DMS53 treated with DMSO at 0.1 percent for 48 hours (cell line): ENCODE data around the gene GAS7.
"Not testable (repeated sequence)": the region's sequence is repeated elsewhere in the genome, so short reads cannot be mapped to it uniquely, and the experiment has no call there.

ENCODE experiments used
- DNase-seq: peaks from one replicate; lab custom pipeline; 2025; ENCODE audit not compliant: unreplicated experiment; lab: John Stamatoyannopoulos, UW

Gene GAS7

DNA sequence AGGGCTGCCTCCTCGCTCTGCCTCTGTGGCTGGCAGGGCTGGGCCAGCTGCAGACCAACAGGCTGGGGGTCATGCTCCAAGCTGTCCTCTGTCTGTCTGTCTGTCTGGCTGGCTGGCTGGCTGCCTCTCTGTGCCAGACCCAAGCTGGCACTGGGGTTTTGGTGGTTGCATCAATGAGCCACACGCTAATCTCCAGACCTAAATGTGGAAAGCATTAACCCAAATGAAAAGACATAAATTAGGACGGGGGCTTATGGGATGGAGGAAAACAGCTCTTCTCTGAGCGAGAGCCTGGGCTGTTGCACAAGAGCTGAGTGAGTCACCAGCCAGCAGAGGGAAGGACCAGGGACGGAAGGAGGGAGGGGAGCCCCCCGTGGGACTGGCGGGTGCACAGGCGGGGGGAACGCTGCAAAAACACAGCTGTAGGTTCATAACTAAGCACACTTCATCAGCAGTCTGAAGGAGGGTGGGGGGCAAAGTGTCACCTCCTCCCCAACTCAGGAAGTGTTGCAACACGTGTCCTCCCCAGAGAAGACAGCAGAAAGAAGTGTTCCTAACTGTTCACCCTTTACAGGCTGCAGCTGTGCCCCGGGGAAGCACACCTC, 83.4 kb downstream of the GAS7 start:
- no peak for DNase-seq

DNA sequence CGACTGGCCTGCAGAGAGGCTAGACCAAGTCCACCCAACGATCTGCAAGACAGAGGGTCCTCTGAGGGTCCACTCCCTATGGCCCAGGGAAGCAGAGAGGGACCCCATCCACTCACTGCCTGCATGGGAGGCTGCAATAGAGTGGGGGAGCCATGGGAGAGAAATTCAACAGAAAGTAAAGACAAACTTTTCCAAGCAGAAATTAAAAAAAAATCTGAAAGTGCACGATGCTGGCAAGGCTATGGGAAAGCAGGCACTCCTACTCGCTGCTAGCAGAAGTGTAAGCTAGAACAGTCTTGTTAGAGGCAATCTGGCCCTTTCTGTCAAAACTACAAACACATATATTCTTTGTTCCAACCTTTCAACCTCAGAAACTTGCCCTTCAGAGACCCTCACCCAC, 85.4 kb downstream of the GAS7 start:
- no peak for DNase-seq

DNA sequence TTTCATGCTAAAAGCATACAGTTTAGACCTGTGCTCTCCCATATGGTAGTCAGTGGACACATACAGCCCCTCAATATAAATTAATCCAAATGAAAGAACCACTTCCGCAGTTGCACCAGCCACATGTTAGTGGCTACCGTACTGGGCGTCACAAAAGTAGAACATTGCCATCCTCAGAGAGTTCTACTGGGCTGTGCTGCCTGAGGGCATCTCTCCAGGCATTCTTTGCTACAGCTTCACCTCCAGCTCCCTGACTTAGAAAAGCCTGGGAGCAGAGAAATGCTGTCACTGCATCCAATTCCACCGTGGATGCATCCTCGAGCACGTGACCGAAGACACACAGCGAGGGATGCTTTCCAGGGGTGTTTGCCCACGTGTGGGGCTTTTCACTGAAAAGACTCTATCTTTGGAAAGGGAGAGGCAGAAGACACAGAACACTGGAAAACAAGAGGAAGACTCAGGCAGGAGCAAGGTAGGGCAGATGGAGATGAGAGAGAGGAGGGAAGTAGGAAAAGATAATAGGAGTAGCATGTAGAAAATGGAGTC, 86.4 kb downstream of the GAS7 start:
- no peak for DNase-seq

DNA sequence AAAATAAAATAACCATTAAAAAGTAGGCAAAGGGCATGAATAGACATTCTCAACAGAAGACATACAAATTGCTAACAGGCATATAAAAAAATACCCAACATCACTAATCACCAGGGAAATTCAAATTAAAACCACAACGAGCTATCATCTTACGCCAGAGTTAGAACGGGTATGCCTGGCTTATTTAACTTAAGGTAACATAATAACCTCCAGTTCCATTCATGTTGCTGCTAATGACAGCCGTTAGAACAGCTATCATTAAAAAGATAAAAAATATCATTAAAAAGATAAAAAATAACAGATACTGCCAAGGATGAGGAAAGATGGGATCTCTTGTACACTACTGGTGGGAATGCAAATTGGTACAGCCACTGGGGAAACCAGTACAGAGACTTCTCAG, 89.3 kb downstream of the GAS7 start:
- DNase-seq: no peak

DNA sequence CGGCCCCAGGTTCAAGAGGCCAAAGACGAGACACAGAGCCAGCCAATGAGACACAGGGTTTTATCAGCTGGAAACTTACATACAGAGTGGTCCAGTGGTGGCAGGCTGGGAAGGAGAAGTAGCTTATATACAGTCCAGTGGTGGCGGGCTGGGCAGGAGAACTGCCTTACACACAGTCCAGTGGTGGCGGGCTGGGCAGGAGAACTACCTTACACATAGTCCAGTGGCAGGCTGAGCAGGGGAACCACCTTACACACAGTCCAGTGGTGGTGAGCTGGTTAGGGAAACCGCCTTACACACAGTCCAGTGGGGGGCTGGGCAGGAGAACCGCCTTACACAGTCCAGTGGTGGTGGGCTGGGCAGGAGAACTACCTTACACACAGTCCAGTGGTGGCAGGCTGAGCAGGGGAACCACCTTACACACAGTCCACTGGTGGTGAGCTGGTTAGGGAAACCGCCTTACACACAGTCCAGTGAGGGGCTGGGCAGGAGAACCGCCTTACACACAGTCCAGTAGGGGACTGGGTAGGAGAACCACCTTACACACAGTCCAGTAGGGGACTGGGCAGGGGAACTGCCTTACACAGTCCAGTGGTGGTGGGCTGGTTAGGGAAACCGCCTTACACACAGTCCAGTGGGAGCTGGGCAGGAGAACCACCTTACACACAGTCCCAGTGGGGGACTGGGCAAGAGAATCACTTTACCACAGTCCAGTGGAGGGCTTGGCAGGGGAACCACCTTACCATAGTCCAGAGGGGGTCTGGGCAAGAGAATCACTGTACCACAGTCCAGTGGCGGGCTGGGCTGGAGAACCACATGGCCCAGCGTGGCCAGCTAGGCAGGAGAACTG, 90.9 kb downstream of the GAS7 start:
- DNase-seq: no peak

DNA sequence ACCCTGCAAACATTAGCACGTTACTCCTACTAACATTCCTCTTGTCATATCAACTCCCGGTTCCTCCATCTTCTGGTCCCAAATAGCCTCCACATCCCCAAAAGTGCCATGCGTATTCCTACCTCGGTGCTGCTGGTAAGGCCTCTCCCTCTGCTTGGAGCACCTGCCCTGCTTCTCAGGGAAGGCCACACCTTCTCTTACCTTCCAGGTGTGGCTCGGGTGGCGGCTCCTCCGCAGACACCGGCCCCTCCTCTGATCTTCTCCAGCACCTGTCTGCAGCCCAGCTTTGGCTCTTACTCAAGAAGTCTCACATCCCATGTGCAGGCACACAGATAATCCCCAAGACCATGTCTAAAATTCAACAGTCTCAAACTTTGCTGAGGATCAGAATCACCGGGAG, 92.3 kb downstream of the GAS7 start:
- DNase-seq: no peak

DNA sequence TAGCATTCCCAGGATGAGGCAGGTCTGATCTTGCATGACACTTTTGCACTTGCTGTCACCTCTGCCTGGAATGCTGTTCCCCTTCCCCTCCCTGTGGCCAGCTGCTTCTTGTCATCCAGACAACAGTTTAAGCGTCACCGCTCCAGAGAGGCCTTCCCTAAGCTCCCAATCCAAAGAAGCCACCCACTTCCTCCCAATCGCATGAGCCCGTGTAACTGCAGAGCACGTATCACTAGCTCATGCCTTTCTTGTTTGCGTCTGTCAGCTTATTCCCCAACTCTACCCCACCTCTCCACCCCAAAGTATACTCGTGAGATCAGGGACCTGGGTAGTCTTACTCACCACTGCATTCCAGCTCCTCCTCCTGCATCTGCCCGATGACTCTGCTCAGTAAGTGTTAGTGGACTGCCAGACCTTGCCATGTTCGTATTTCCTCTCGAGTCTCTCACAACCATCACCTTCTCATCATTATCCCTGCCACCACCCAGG, 92.8 kb downstream of the GAS7 start:
- no peak for DNase-seq

DNA sequence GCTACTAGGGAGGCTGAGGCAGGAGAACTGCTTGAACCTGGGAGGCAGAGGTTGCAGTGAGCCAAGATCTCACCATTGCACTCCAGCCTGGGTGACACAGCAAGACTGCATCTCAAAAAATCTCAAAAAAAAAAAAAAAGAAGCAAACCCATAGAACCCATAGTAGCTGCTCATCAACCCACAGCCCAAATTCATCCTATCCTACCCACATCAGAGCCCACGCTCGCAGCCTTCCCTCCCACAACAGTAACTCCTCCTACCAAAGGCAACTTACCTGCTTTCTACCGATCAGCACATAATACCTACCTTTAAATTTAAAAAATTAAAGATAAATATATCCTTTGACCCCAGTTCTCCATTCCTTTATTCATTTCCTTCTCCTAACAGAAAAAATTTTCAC, 94.7 kb downstream of the GAS7 start:
- DNase-seq: no peak

DNA sequence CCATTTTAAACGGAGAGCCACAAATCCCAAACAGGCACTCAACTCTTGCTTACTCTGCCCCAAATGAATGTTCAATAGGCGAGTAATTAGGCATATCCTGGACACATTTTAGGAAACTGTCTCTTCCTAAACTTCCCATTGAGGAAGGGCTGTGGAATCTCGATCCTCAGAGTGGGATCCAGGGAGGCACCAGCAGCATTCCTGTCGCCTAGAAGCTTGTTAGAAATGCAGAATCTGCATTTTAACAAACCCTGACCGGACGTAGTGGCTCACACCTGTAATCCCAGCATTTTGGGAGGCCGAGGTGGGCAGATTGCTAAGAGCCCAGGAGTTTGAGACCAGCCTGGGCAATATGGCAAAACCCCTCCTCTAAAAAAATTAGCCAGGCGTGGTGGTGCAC, 95.6 kb downstream of the GAS7 start:
- no peak for DNase-seq

DNA sequence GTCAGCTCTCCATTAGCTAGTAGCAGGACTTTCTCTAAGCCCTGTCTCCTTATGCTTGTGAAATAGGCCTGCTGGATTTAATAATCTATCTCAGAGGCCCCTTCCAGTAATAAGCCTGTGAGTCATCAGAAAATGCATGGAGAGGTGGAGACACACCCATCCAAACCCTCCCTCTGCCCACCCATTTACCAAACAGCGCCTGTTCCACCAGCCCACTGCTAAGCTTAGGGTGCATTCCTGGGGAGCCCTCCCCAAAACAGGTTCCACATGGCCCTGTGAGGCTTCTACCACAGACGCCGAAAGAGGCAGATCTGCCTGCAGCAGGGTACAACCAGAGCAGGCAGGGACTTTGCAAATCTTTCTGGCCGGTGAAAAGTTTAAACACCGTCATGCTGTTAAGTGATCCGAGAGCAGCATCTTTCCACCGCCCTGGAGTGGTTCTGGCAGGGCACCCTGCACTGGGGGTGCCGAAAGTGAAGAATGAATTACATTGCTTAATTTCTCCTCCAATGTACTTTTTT, 99.3 kb downstream of the GAS7 start:
- no peak for DNase-seq

DNA sequence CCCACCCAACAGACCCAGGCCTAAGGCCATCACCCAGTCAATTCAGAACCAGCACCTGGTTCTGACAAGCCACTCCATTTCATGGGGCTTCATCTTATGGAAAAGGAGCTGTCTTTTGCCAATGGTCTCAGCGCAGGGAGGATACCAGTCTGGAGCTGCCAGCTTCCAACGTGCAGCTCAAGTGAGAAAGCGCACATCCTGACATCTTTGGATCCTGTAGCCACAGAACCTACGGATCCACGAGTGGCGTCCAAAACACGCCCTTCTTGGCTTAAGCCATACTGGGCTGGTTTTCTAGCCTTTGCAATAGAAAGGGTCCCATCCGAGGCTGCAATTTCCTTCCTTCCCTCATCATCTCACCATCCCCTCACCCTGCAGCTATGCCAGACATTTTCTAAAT, 101.8 kb downstream of the GAS7 start:
- DNase-seq: no peak

DNA sequence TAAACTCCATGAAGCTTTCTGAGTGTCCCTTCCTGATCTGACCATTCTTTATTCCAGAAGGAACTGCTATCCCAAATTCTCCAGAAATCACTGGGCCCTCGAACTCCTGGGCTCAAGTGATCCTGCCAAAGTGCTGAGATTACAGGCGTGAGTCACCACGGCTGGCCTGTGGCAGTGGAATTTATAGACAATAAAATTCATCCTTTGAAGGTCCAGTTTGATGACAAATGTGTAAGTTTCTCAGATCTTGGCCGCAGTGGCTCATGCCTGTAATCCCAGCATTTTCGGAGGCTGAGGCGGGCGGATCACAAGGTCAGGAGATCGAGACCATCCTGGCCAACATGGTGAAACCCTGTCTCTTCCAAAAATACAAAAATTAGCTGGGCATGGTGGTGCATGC, 103.1 kb downstream of the GAS7 start:
- not testable (repeated sequence) for DNase-seq

DNA sequence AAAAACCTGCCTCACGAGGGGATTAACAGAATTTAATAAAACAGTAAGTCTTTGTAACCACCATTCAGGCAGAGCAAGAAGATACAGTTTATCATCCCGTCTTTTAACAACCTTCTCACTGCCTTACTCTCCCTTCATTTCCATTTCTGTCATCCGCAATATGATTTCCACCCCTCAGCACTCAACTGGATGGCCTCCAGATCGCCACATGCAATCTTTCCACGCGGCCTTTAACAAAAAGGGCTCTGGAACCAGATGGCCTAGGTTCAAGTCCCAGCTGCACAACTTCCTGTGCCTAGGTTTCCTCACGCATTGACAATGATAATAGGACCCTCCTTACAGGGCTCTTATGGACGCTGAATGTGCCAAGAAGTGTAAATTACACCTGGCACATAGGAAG, 103.6 kb downstream of the GAS7 start:
- no peak for DNase-seq

DNA sequence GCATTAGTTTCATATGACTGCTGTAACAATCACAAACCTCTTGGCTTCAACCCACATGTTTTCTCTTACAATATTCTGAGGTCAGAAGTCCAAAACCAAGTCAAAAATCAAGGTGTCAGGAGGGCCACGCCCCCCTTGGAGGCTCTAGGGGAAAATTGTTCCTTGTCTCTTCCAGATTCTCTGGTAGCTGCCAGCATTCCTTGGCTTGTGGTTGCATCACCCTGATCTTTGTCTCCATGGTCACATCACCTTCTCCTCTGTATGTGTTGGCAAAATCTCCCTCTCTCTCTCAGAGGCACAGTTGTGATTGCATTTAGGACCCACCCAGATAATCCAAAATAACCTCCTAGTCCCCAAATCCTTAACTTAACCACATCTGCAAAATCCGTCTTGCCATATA, 105.8 kb downstream of the GAS7 start:
- DNase-seq: no peak

DNA sequence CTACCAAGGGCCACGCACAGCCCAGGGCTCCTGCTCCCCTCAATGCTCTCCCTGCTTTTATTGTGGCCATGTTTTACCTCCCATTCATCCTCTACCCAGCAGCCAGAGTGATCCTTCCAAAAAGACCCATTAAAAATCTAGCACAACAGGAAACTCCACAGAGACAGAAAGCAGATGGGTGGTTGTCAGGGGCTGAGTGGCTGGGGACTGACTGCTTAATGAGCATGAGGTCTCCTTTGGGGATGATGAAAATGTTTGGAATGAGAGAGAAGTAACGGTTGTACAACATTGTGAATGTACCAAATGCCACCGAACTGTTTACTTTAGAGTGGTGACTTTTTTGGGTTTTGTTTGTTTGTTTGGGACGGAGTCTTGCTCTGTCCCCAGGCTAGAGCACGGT, 107.4 kb downstream of the GAS7 start:
- no peak for DNase-seq

DNA sequence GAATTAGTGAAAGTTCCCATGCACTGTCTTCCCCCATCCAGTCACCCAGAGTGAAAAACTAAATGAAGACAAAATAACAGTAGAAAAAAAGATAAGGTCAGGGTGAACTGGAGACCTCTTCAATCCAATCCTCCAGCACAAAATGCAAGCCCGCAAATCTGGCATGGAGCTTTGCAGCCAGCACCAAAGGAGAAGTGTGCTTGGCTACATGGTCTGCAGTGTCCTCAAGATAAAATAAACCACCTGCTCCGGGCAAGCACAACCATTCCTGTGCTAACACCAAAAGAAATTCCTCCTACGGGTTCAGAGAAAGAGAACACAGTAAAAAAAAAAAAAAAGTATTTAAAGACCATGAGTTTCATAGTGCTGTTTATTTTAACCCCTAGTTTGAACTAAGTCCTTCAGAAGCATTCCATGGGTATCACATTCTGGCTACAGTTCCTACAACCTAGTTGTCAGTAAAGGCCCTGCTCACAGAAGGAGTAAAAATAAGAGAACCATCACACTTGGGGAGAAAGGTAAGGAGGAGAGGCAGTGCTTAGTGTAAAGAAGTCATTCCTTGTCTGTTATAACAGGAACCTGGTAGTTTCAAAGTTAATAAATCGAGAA, 109.1 kb downstream of the GAS7 start:
- DNase-seq: no peak

DNA sequence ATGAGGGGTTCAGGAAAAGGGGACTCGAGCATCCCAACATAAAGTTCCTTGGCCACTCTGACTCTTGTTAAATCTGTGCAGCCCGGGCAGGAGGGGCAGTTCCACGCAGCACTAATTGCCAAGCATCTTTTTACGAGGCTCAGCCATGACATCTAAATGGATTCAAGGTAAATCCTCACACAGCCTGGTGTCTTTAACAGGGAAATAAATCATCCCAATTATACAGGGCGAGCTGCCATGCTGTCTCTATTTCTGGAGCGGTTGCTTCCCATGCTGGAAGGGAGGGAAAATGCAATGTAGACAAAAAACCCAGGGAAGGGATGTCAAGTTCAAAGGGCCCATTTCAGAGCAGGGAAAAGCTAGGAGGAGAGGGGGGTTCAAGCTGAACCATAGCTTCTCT, 110.0 kb downstream of the GAS7 start:
- no peak for DNase-seq

DNA sequence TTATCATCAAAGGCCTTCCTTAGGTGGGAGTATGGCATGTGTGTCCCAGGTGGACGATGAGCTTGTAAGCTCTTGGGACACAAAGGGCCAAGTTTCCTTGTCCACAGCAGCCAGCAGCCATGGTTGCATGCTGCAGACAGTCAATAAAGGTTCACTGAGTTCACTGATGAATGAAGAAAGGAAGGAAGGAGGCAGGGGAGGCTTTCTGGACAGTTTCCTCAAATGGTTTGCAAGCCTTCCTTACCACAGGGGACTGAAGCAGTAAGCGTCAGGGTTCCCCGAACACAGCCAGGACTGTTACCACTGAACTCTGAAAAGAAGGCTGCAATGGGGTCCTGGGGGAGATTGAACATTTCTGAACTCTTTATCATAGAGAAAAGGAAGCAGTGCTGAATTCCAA, 111.1 kb downstream of the GAS7 start:
- DNase-seq: no peak

DNA sequence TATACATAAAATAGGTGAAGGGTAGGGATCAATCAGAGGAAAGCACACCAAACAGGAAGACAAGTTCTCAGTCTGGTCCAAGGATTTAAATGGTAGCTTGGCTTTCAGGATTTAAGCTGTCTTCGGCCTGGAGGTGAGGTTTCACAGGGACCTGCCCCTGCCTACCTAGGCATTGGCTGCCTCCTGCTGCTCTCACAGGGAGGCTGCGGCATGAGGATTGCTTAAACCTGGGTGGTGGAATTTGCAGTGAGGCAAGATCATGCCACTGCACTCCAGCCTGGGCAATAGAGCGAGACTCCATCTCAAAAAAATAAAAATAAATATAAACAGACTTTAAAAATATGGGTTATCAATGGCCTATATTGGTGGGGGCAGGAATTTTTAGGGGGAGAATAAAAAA, 114.5 kb downstream of the GAS7 start:
- DNase-seq: no peak

DNA sequence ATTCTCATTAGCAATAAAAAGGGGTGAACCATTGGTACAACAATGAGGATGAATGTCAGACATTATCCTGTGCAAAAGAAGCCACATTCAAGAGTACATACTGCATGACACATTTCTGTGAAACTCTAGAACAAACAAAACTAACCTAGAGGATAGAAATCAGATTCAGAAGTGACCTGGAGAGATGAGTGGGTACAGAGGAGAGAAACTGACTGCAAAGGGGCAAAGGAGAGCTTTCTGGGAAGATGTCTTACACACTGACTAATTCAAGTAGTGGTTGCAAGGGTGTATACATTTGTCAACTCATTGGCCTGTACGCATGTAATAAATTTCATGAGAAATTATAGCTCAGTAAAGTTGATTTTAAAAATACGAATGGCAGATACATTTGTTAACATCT, 115.6 kb downstream of the GAS7 start:
- DNase-seq: no peak

DNA sequence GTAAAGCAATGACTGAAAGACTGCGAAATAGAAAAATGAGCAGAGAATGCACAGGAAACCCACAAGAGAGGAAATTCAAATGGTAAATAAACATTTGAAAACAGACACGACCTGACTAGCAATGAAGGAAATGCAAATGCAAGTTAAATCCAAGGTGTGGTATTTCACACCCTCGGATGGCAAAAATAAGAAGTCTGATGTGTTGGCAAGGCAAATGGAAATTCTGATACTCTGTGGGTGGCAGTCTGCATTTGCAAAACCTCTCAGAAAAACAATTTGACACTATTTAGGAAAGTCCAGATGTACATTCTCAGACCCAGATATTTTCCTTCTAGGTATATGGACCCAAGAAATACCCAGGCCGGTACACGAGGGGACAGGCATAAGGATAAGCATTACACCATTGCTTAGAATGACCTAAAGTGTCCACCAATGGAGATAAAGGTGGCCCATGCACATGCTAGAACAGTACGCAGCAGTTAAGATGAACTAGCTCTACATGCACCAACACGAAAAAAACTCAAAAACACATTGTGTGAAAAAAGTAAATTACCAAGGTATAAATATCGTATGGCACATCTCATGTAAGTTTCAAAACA, 116.7 kb downstream of the GAS7 start:
- no peak for DNase-seq
